Naive thymus-derived CD4-positive, alpha-beta T cell (primary cell): ENCODE data around the gene ERRFI1. TPM values are rescaled to one million over a fixed set of nuclear protein-coding genes. Genes with fewer than 3 reads are reported as not detected.

Source experiments
- ATAC-seq: fragments of 150-1000 bp; cut with Tn5 transposase; 2 replicates; pipeline ENCODE4 v1.10.0; 2021; ENCODE audit warnings: mild to moderate bottlenecking, moderate library complexity
- CTCF ChIA-PET: fragments of 350-600 bp; sonication (Branson Sonifier 250); formaldehyde crosslinking; loops from one replicate; lab custom pipeline; 2021; ENCODE audit warnings: antibody characterized with exemption; lab: Charles Lee
- POLR2A ChIA-PET: fragments of 350-600 bp; sonication (Branson Sonifier 250); formaldehyde crosslinking; loops from one replicate; lab custom pipeline; 2021; ENCODE audit warnings: antibody characterized with exemption, inconsistent platforms; lab: Charles Lee
- DNase-seq, 9 donors: peaks; one replicate each; pipeline versions ENCODE4 v3.0.0 to v3.0.0-alpha.2; 2020 to 2022; ENCODE audit warnings: mixed read lengths in 1 of 9
- H3K27ac ChIP-seq: one replicate; pipeline ENCODE4 v1.7.0; 2013; ENCODE audit warnings: mild to moderate bottlenecking, low read depth, low read length, moderate library complexity
- H3K27me3 ChIP-seq, 2 donors: one replicate each; pipeline ENCODE4 v1.7.0; 2013; ENCODE audit warnings: low read length in 2 of 2, mild to moderate bottlenecking in 2 of 2, moderate library complexity in 2 of 2; ENCODE audit not compliant: control insufficient read depth in 2 of 2, insufficient read depth in 2 of 2
- H3K36me3 ChIP-seq, 3 experiments: 1 replicate in 2 of 3; 2 replicates in 1 of 3; pipeline ENCODE4 v1.7.0; 2013; ENCODE audit warnings: low read length in 3 of 3, mild to moderate bottlenecking in 3 of 3, moderate library complexity in 1 of 3; ENCODE audit not compliant: insufficient read depth in 3 of 3, control insufficient read depth in 2 of 3
- H3K4me1 ChIP-seq, 2 donors: one replicate each; pipeline ENCODE4 v1.7.0; 2013; ENCODE audit warnings: low read length in 2 of 2, mild to moderate bottlenecking in 2 of 2, moderate library complexity in 1 of 2; ENCODE audit not compliant: control insufficient read depth in 2 of 2, insufficient read depth in 2 of 2
- H3K4me3 ChIP-seq: 2 replicates; pipeline ENCODE4 v1.7.0; 2013; ENCODE audit warnings: mild to moderate bottlenecking, low read length
- H3K9me3 ChIP-seq, 3 experiments: 1 replicate in 2 of 3; 2 replicates in 1 of 3; pipeline ENCODE4 v1.7.0; 2013; ENCODE audit warnings: low read length in 3 of 3; ENCODE audit not compliant: control insufficient read depth in 2 of 3
- H3K27ac Mint-ChIP-seq, 9 donors: one replicate each; pipeline ENCODE4 v1.8.0; 2020 to 2022; ENCODE audit warnings: mixed read lengths in 9 of 9, mild to moderate bottlenecking in 8 of 9, moderate library complexity in 5 of 9, inconsistent platforms in 2 of 9
- H3K27me3 Mint-ChIP-seq, 5 donors: one replicate each; pipeline ENCODE4 v1.8.0; 2021 to 2022; ENCODE audit warnings: mixed read lengths in 5 of 5, mild to moderate bottlenecking in 1 of 5
- H3K36me3 Mint-ChIP-seq, 5 donors: one replicate each; pipeline ENCODE4 v1.8.0; 2020 to 2022; ENCODE audit warnings: mixed read lengths in 5 of 5, mild to moderate bottlenecking in 3 of 5, inconsistent platforms in 1 of 5
- H3K4me1 Mint-ChIP-seq, 7 donors: one replicate each; pipeline ENCODE4 v1.8.0; 2020 to 2022; ENCODE audit warnings: mixed read lengths in 7 of 7, mild to moderate bottlenecking in 3 of 7, inconsistent platforms in 1 of 7
- H3K4me3 Mint-ChIP-seq, 10 donors: one replicate each; pipeline ENCODE4 v1.8.0; 2020 to 2022; ENCODE audit warnings: mild to moderate bottlenecking in 10 of 10, mixed read lengths in 10 of 10, moderate library complexity in 6 of 10, inconsistent platforms in 2 of 10
- H3K9me3 Mint-ChIP-seq, 11 donors: one replicate each; pipeline ENCODE4 v1.8.0; 2020 to 2022; ENCODE audit warnings: mixed read lengths in 11 of 11, mild to moderate bottlenecking in 4 of 11, inconsistent platforms in 1 of 11, moderate library complexity in 1 of 11
- intact Hi-C, 2 donors: fragments of 100-400 bp; cut with micrococcal nuclease; formaldehyde crosslinking; loops; one replicate each; pipeline ENCODE4 v1.15.1; 2023
- polyA plus RNA-seq, 2 donors: library from polyadenylated mRNA; unstranded; fragments of 300-500 nt; fragmentation: Illumina TruSeq; gene quantifications; one replicate each; pipeline ENCODE4 v1.2.3, GENCODE V29; 2021
- total RNA-seq, 6 experiments: library from RNA in 5 of 6; stranded (reverse) in 5 of 6; gene quantifications; 1 replicate in 5 of 6; 2 replicates in 1 of 6; pipeline ENCODE4 v1.2.3 and lab custom pipeline; 2021 to 2026

Gene ERRFI1
- total and polyA plus RNA-seq, 7 experiments from 2014 or later, result 0.18 to 1.7 (median 0.84) TPM

DNA sequence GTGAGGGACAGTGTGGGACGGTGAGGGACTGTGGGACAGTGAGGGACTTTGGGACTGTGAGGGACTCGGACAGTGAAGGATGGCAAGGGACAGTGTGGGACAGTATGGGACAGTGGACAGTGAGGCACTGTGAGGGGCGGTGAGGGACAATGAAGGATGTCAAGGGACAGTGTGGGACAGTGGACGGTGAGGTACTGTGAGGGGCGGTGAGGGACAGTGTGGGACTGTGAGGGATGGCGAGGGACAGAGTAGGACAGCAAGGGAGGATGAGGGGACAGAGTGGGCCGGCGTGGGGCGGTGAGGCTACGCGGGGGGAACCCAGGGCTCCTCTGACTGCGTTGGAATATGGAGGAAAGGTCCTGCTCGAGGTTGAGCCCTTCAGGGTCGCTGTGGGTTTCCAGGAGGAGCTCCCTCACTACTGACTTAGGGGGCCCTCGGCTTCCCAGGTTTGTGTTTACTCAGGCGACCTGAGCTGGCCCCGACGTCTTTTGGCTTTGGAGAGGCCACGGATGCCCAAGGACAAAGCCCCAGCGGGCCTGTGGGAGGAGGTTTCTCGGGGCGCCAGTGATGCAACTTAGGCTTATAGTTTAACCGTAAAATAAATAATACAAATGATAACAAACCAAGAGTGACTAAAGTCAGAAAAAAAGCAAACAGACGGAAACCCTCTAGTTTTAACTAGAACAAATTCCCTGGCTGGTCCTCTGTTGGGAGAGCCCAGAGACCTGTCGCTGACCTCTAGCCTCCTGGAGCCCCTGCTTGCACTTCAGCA, 1.1 kb upstream of the ERRFI1 start:
- Mint-ChIP-seq H3K4me3 (peak overlapping the region; percentile 58 to 94 (median 82)), H3K27me3 (peaks cover 7 to 67% (median 17%) of the 10 kb centered on the region in 5 donors), H3K9me3 (peaks cover 0 to 4% (median 0%) of the 10 kb centered on the region in 11 donors), H3K27ac (peak overlapping the region in 6 of 9 donors; percentile 52 to 78 (median 69)), H3K36me3 (peaks cover 0 to 5% (median 0%) of the 10 kb centered on the region in 5 donors), H3K4me1 (peaks cover 7 to 12% (median 10%) of the 10 kb centered on the region in 7 donors)
- H3K27me3 ChIP-seq, result peaks cover 0 to 7% of the 10 kb centered on the region in 2 donors
- no peak overlapping the region for H3K4me3 ChIP-seq
- no peaks in the 10 kb centered on the region for H3K36me3 ChIP-seq
- peaks cover 6 to 11% of the 10 kb centered on the region in 2 donors for H3K4me1 ChIP-seq
- no peak for ATAC-seq
- intact Hi-C loops, result loop anchor here (1.0 to 10.0 kb wide), 9 partner anchors 12 to 828 kb away; partner anchors contain the start of genes SLC45A1 (in 2 of the 2) and PARK7 (in 1 of the 2)
- ChIA-PET CTCF (interaction anchor here (1.1 kb wide), 1 partner anchor 287 kb away, joined by 3 read pairs; no protein-coding TSS in a partner anchor), POLR2A (interaction anchor here (1.3 kb wide), 1 partner anchor 291 kb away, joined by 3 read pairs; the partner anchor contains the start of gene SLC45A1)
- no peaks in the 10 kb centered on the region for H3K9me3 ChIP-seq
- DNase-seq, result peak in 1 of 9 donors; percentile 2
- H3K27ac ChIP-seq, result no peak overlapping the region

GRCh38 chr1:8025671-8026144, 401 bp downstream of the ERRFI1 start:
- DNase-seq (peak in 1 of 9 donors; percentile 16), ATAC-seq (peak; percentile 6)
- Mint-ChIP-seq H3K36me3 (peaks cover 0 to 5% (median 0%) of the 10 kb centered on the region in 5 donors), H3K9me3 (peaks cover 0 to 2% (median 0%) of the 10 kb centered on the region in 11 donors), H3K27ac (peak overlapping the region in 6 of 9 donors; percentile 16 to 89 (median 56)), H3K27me3 (peaks cover 7 to 73% (median 23%) of the 10 kb centered on the region in 5 donors), H3K4me3 (peak overlapping the region; percentile 78 to 96 (median 88)), H3K4me1 (peaks cover 7 to 12% (median 10%) of the 10 kb centered on the region in 7 donors)
- Histone ChIP-seq H3K9me3 (no peaks in the 10 kb centered on the region), H3K4me1 (peaks cover 6 to 11% of the 10 kb centered on the region in 2 donors), H3K27ac (peak overlapping the region; percentile 49), H3K36me3 (no peaks in the 10 kb centered on the region), H3K27me3 (peaks cover 0 to 7% of the 10 kb centered on the region in 2 donors), H3K4me3 (peak overlapping the region; percentile 36)
- ChIA-PET POLR2A (interaction anchor here (1.7 kb wide), 1 partner anchor 12 kb away, joined by 3 read pairs; no protein-coding TSS in a partner anchor), CTCF (no interaction called here)
- intact Hi-C loops, result loop anchor here (1.0 to 10.0 kb wide), 9 partner anchors 10 to 829 kb away; partner anchors contain the start of genes SLC45A1 (in 2 of the 2) and PARK7 (in 1 of the 2)

DNA sequence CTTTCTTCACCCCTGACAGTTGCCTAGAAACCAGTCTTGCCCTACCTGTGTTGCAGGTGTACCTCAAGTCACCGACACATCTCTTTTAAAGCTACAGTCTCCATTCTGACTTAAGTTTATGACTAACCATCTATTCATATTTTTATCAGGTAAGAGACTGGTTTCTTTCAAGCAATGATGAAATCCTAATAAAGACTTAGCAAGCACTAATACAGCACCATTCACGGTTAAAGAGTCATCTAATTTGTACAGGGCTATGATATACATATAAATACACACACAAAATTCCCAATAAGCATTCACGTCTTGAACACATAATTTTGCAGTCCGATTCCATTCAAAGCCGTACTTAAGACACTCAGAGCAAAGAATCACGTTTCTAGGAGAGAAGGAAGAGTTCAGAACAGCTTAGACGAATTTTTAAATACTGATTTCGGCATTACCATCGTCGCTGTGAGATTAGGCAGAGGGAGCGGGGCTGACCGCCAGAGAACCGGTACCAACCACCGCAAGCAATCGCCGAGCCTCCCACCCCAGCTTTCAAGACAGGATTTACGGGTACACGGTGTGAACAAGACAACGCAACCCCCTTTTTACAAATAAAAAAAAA, 943 bp downstream of the ERRFI1 start:
- Histone ChIP-seq H3K4me1 (peaks cover 6 to 11% of the 10 kb centered on the region in 2 donors), H3K4me3 (peak overlapping the region; percentile 36), H3K9me3 (no peaks in the 10 kb centered on the region), H3K27ac (no peak overlapping the region), H3K27me3 (peaks cover 0 to 7% of the 10 kb centered on the region in 2 donors), H3K36me3 (no peaks in the 10 kb centered on the region)
- H3K4me3 Mint-ChIP-seq, result peak overlapping the region; percentile 78 to 96 (median 88)
- H3K27ac Mint-ChIP-seq, result peak overlapping the region in 8 of 9 donors; percentile 16 to 89 (median 56)
- H3K27me3 Mint-ChIP-seq, result peaks cover 7 to 69% (median 23%) of the 10 kb centered on the region in 5 donors
- peaks cover 0 to 2% (median 0%) of the 10 kb centered on the region in 11 donors for H3K9me3 Mint-ChIP-seq
- ChIA-PET POLR2A (interaction anchor here (0.9 to 1.7 kb wide), 2 partner anchors 12 to 14 kb away, joined by 3 read pairs; no protein-coding TSS in a partner anchor), CTCF (interaction anchor here (0.8 kb wide), 1 partner anchor 10 kb away, joined by 3 read pairs; no protein-coding TSS in a partner anchor)
- intact Hi-C loops, result loop anchor here (5.0 to 10.0 kb wide), 4 partner anchors 130 to 830 kb away; no protein-coding TSS in a partner anchor
- ATAC-seq (no peak), DNase-seq (peak in 2 of 9 donors; percentile 1 to 19)
- H3K36me3 Mint-ChIP-seq, result peaks cover 0 to 5% (median 0%) of the 10 kb centered on the region in 5 donors
- H3K4me1 Mint-ChIP-seq, result peaks cover 7 to 12% (median 10%) of the 10 kb centered on the region in 7 donors

GRCh38 chr1:8024329-8024728, 1.8 kb downstream of the ERRFI1 start:
- Histone ChIP-seq H3K36me3 (no peaks in the 10 kb centered on the region), H3K27me3 (peaks cover 0 to 7% of the 10 kb centered on the region in 2 donors), H3K4me3 (no peak overlapping the region), H3K4me1 (peaks cover 6 to 11% of the 10 kb centered on the region in 2 donors), H3K9me3 (no peaks in the 10 kb centered on the region), H3K27ac (no peak overlapping the region)
- POLR2A ChIA-PET, result interaction anchor here (0.9 to 1.7 kb wide), 2 partner anchors 11 to 13 kb away, joined by 3 read pairs; no protein-coding TSS in a partner anchor
- no peak for ATAC-seq
- H3K4me3 Mint-ChIP-seq, result no peak overlapping the region
- H3K27me3 Mint-ChIP-seq, result peaks cover 9 to 67% (median 25%) of the 10 kb centered on the region in 5 donors
- peaks cover 7 to 12% (median 10%) of the 10 kb centered on the region in 7 donors for H3K4me1 Mint-ChIP-seq
- peaks cover 0 to 2% (median 0%) of the 10 kb centered on the region in 11 donors for H3K9me3 Mint-ChIP-seq
- intact Hi-C loops, result loop anchor here (10.0 kb wide), 2 partner anchors 130 to 830 kb away; no protein-coding TSS in a partner anchor
- no peak overlapping the region for H3K27ac Mint-ChIP-seq
- DNase-seq, result no peak
- peaks cover 0 to 5% (median 0%) of the 10 kb centered on the region in 5 donors for H3K36me3 Mint-ChIP-seq
- CTCF ChIA-PET, result interaction anchor here (0.6 to 0.8 kb wide), 2 partner anchors 9 to 32 kb away, joined by 3 read pairs; no protein-coding TSS in a partner anchor

DNA sequence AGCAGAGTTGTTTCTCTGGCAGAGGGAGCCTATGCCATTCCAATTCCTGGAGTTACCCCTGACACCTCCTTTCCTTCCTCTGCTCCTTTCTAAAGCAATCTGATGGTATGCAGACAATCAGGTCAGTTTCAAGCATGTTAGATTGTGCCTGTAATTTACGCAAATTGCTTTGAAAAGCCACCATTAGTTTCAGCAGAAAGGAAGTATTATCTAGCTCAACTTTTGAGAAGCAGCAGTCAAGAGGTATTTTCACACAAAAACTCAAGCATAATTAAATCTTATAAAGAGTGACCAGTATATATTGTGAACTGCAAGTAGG, 2.2 kb downstream of the ERRFI1 start:
- Histone ChIP-seq H3K4me3 (no peak overlapping the region), H3K9me3 (no peaks in the 10 kb centered on the region), H3K27ac (no peak overlapping the region), H3K4me1 (peaks cover 6 to 11% of the 10 kb centered on the region in 2 donors), H3K27me3 (peaks cover 0 to 6% of the 10 kb centered on the region in 2 donors), H3K36me3 (no peaks in the 10 kb centered on the region)
- CTCF ChIA-PET, result interaction anchor here (0.6 to 0.8 kb wide), 2 partner anchors 9 to 32 kb away, joined by 3 read pairs; no protein-coding TSS in a partner anchor
- POLR2A ChIA-PET, result interaction anchor here (1.7 kb wide), 1 partner anchor 10 kb away, joined by 3 read pairs; no protein-coding TSS in a partner anchor
- H3K4me1 Mint-ChIP-seq, result peaks cover 7 to 12% (median 10%) of the 10 kb centered on the region in 7 donors
- H3K9me3 Mint-ChIP-seq, result peaks cover 0 to 2% (median 0%) of the 10 kb centered on the region in 11 donors
- no peak for ATAC-seq
- intact Hi-C loops, result loop anchor here (10.0 kb wide), 2 partner anchors 131 to 831 kb away; no protein-coding TSS in a partner anchor
- peaks cover 13 to 68% (median 28%) of the 10 kb centered on the region in 5 donors for H3K27me3 Mint-ChIP-seq
- H3K36me3 Mint-ChIP-seq, result peaks cover 0 to 5% (median 0%) of the 10 kb centered on the region in 5 donors
- H3K27ac Mint-ChIP-seq, result no peak overlapping the region
- H3K4me3 Mint-ChIP-seq, result no peak overlapping the region
- DNase-seq, result no peak
